Motor neuron (in vitro differentiated cells): Measurements from ENCODE around the gene BABAM2. TPM values are rescaled to one million over a fixed set of nuclear protein-coding genes. Genes with fewer than 3 reads are reported as not detected.
"Not testable (repeated sequence)": the region's sequence is repeated elsewhere in the genome, so short reads cannot be mapped to it uniquely, and the experiment has no call there.

ENCODE experiments used
- ATAC-seq, 8 experiments: fragments of 200-7000 bp; cut with Tn5 transposase; replicated peaks in 6 of 8; 2 replicates each; pipeline ENCODE4 v1.8.0; 2021; ENCODE audit warnings: mild to moderate bottlenecking in 8 of 8, moderate library complexity in 8 of 8
- H3K27ac ChIP-seq, 2 donors: fragments of 250-450 bp; sonication (Bioruptor Pico); 2 replicates each; pipeline ENCODE4 v1.9.0; 2021; ENCODE audit warnings: antibody characterized with exemption in 2 of 2, mild to moderate bottlenecking in 2 of 2, moderate library complexity in 1 of 2
- H3K4me1 ChIP-seq, 2 donors: fragments of 250-450 bp; sonication (Bioruptor Pico); replicated peaks in 1 of 2; 2 replicates each; pipeline ENCODE4 v1.6.1; 2021; ENCODE audit warnings: antibody characterized with exemption in 2 of 2, mild to moderate bottlenecking in 2 of 2, moderate library complexity in 1 of 2
- H3K4me3 ChIP-seq, 5 donors: fragments of 250-450 bp; sonication (Bioruptor Pico); 2 replicates each; pipeline ENCODE4 v1.9.0; 2021; ENCODE audit warnings: antibody characterized with exemption in 5 of 5, mild to moderate bottlenecking in 5 of 5, moderate library complexity in 4 of 5
- WGBS, 10 experiments: fragments of 450-650 bp; shearing (Covaris generic); methylation state at CpG; one replicate each; pipeline ENCODE4 v1.0.0; 2022; 5-methylcytosine and 5-hydroxymethylcytosine counted together
- in situ Hi-C, 9 experiments: fragments of 400-800 bp; cut with MboI; loops; one replicate each; pipeline ENCODE4 v1.15.0; 2021; ENCODE audit warnings: low sequenced_read_pairs in 9 of 9, low pct_unique_long_range_greater_than_20kb in 2 of 9; ENCODE audit not compliant: unreplicated experiment in 9 of 9
- total RNA-seq, 8 experiments: library from RNA; unstranded; fragments of 300-600 nt; gene quantifications; 2 replicates each; pipeline versions ENCODE4 v1.2.3 to v1.2.4, GENCODE V29; 2022

Gene BABAM2
- total RNA-seq, 8 experiments from 2014 or later: 16.4 to 110 (median 36.4) TPM

- peak in 1 of 8 experiments; percentile 32 for ATAC-seq
- in situ Hi-C loops: no loop called here
- Histone ChIP-seq H3K27ac (no peak overlapping the region), H3K4me3 (no peak overlapping the region), H3K4me1 (no peaks in the 10 kb centered on the region)
- WGBS, 10 experiments: 69 to 90% (median 79%) methylated on average over 1 to 6 of the region's 19 CpGs; no CpG with 5 or more reads in 4 of the 10 experiments
These were observed 476.2 kb downstream of the BABAM2 start for GRCh38 chr2:28366496-28367282.

GRCh38 chr2:28367667-28368356 is 477.3 kb downstream of the BABAM2 start:
- H3K4me1 ChIP-seq: no peaks in the 10 kb centered on the region
- no peak overlapping the region for H3K4me3 ChIP-seq
- ATAC-seq: peak in 5 of 8 experiments; percentile 30 to 80 (median 73)
- no peak overlapping the region for H3K27ac ChIP-seq
- in situ Hi-C loops: no loop called here
- WGBS, 10 experiments: 20 to 100% (median 88%) methylated on average over 1 to 7 of the region's 19 CpGs; no CpG with 5 or more reads in 2 of the 10 experiments

GRCh38 chr2:28368357-28368798 is 477.8 kb downstream of the BABAM2 start:
- 33 to 100% (median 92%) methylated on average over 1 to 2 of the region's 9 CpGs; no CpG with 5 or more reads in 6 of the 10 experiments for WGBS, 10 experiments
- peak in 1 of 8 experiments; percentile 61 for ATAC-seq

GRCh38 chr2:28369358-28369757 is 478.8 kb downstream of the BABAM2 start:
- in situ Hi-C loops: no loop called here

More at GRCh38 chr2:28368357-28368798, 477.8 kb downstream of the BABAM2 start:
- in situ Hi-C loops: no loop called here
- H3K4me3 ChIP-seq: no peak overlapping the region
- H3K27ac ChIP-seq: no peak overlapping the region
- no peaks in the 10 kb centered on the region for H3K4me1 ChIP-seq

GRCh38 chr2:28370354-28370753 is 479.8 kb downstream of the BABAM2 start:
- Histone ChIP-seq H3K4me3 (no peak overlapping the region), H3K27ac (no peak overlapping the region), H3K4me1 (no peaks in the 10 kb centered on the region)
- WGBS, 10 experiments: 46 to 100% (median 65%) methylated on average over 1 to 3 of the region's 3 CpGs; no CpG with 5 or more reads in 3 of the 10 experiments
- no peak for ATAC-seq
- in situ Hi-C loops: no loop called here

More at GRCh38 chr2:28369358-28369757, 478.8 kb downstream of the BABAM2 start:
- 20 to 80% (median 37%) methylated on average over 1 to 3 of the region's 5 CpGs; no CpG with 5 or more reads in 4 of the 10 experiments for WGBS, 10 experiments
- Histone ChIP-seq H3K4me1 (no peaks in the 10 kb centered on the region), H3K4me3 (no peak overlapping the region), H3K27ac (no peak overlapping the region)
- no peak for ATAC-seq

- H3K4me1 ChIP-seq, H3K27ac ChIP-seq, H3K4me3 ChIP-seq, ATAC-seq, in situ Hi-C loops: not testable (repeated sequence)
- 100% methylated on average over 3 of the region's 4 CpGs; no CpG with 5 or more reads in 9 of the 10 experiments for WGBS, 10 experiments
These were observed 481.2 kb downstream of the BABAM2 start for GRCh38 chr2:28371728-28372127.

GRCh38 chr2:28373854-28374253 is 483.3 kb downstream of the BABAM2 start:
- in situ Hi-C loops: no loop called here
- Histone ChIP-seq H3K27ac (no peak overlapping the region), H3K4me3 (no peak overlapping the region), H3K4me1 (no peaks in the 10 kb centered on the region)
- WGBS, 10 experiments: 33 to 96% (median 77%) methylated on average over 1 to 4 of the region's 4 CpGs; no CpG with 5 or more reads in 1 of the 10 experiments
- ATAC-seq: no peak

- H3K27ac ChIP-seq: no peak overlapping the region
- WGBS, 10 experiments: 79 to 100% (median 94%) methylated on average over 1 to 3 of the region's 5 CpGs; no CpG with 5 or more reads in 7 of the 10 experiments
- in situ Hi-C loops: no loop called here
- no peak for ATAC-seq
- no peak overlapping the region for H3K4me3 ChIP-seq
- no peaks in the 10 kb centered on the region for H3K4me1 ChIP-seq
These were observed 483.8 kb downstream of the BABAM2 start for GRCh38 chr2:28374331-28374730.

GRCh38 chr2:28375236-28375635 is 484.7 kb downstream of the BABAM2 start:
- Histone ChIP-seq H3K4me1 (no peaks in the 10 kb centered on the region), H3K4me3 (no peak overlapping the region), H3K27ac (no peak overlapping the region)
- in situ Hi-C loops: loop anchor here in 2 of 9 experiments (25.0 kb wide), 1 partner anchor 663 kb away; no protein-coding TSS in a partner anchor
- ATAC-seq: no peak
- 50 to 100% (median 86%) methylated on average over 1 to 2 of the region's 3 CpGs; no CpG with 5 or more reads in 3 of the 10 experiments for WGBS, 10 experiments

- ATAC-seq: no peak
- no peaks in the 10 kb centered on the region for H3K4me1 ChIP-seq
- H3K4me3 ChIP-seq: no peak overlapping the region
- in situ Hi-C loops: loop anchor here in 2 of 9 experiments (25.0 kb wide), 1 partner anchor 664 kb away; no protein-coding TSS in a partner anchor
- whole genome bisulfite sequencing, 10 experiments: 51 to 100% (median 95%) methylated on average over 1 to 4 of the region's 8 CpGs; no CpG with 5 or more reads in 3 of the 10 experiments
- no peak overlapping the region for H3K27ac ChIP-seq
These were observed 485.5 kb downstream of the BABAM2 start for GRCh38 chr2:28375742-28376631.

GRCh38 chr2:28377195-28377816 is 486.8 kb downstream of the BABAM2 start:
- in situ Hi-C loops: loop anchor here in 2 of 9 experiments (25.0 kb wide), 1 partner anchor 665 kb away; no protein-coding TSS in a partner anchor

More at GRCh38 chr2:28377195-28377816, 486.8 kb downstream of the BABAM2 start:
- Histone ChIP-seq H3K4me1 (no peaks in the 10 kb centered on the region), H3K27ac (no peak overlapping the region), H3K4me3 (no peak overlapping the region)
- WGBS, 10 experiments: 46 to 100% (median 79%) methylated on average over 1 to 3 of the region's 19 CpGs; no CpG with 5 or more reads in 5 of the 10 experiments
- no peak for ATAC-seq
